Osteocyte (in vitro differentiated cells): Measurements from ENCODE around the gene SFT2D1. TPM values are rescaled to one million over a fixed set of nuclear protein-coding genes. Genes with fewer than 3 reads are reported as not detected.

Experiments
- DNase-seq: peaks from one replicate; pipeline ENCODE4 v3.0.0; 2021; ENCODE audit warnings: mixed read lengths; ENCODE audit not compliant: unreplicated experiment; ENCODE audit errors: extremely low spot score
- H3K27ac Mint-ChIP-seq: one replicate; pipeline ENCODE4 v1.8.0; 2021; ENCODE audit warnings: mild to moderate bottlenecking, mixed read lengths; ENCODE audit not compliant: unreplicated experiment
- H3K27me3 Mint-ChIP-seq: one replicate; pipeline ENCODE4 v1.8.0; 2021; ENCODE audit warnings: mixed read lengths; ENCODE audit not compliant: unreplicated experiment
- H3K36me3 Mint-ChIP-seq: one replicate; pipeline ENCODE4 v1.8.0; 2021; ENCODE audit warnings: mixed read lengths; ENCODE audit not compliant: unreplicated experiment
- H3K4me1 Mint-ChIP-seq: one replicate; pipeline ENCODE4 v1.8.0; 2021; ENCODE audit warnings: mixed read lengths; ENCODE audit not compliant: unreplicated experiment
- H3K4me3 Mint-ChIP-seq: one replicate; pipeline ENCODE4 v1.8.0; 2021; ENCODE audit warnings: mild to moderate bottlenecking, moderate library complexity, mixed read lengths; ENCODE audit not compliant: unreplicated experiment
- H3K9me3 Mint-ChIP-seq: one replicate; pipeline ENCODE4 v1.8.0; 2021; ENCODE audit warnings: mixed read lengths; ENCODE audit not compliant: unreplicated experiment
- CTCF ChIP-seq: fragments of 200-600 bp; sonication (generic); IDR thresholded peaks from 2 replicates; pipeline ENCODE4 v1.5.0; 2021; ENCODE audit warnings: antibody characterized with exemption, mild to moderate bottlenecking, moderate library complexity
- total RNA-seq: library from RNA; stranded (reverse); gene quantifications from 2 replicates; pipeline ENCODE4 v1.2.1, GENCODE V29; 2021

Gene SFT2D1
- total RNA-seq, 1 donor from 2014 or later, result 34.0 TPM

GRCh38 chr6:166381733-166382499, 39.6 kb upstream of the SFT2D1 start:
- Mint-ChIP-seq H3K27me3 (no peaks in the 10 kb centered on the region), H3K36me3 (no peaks in the 10 kb centered on the region), H3K4me1 (peaks cover 16% of the 10 kb centered on the region), H3K9me3 (no peaks in the 10 kb centered on the region), H3K27ac (peak overlapping the region; percentile 60), H3K4me3 (peak overlapping the region; percentile 89)
- no peak for DNase-seq
- peak; percentile 82 for TF ChIP-seq CTCF

- Mint-ChIP-seq H3K27me3 (no peaks in the 10 kb centered on the region), H3K36me3 (no peaks in the 10 kb centered on the region), H3K9me3 (no peaks in the 10 kb centered on the region), H3K27ac (peak overlapping the region; percentile 60), H3K4me1 (peaks cover 16% of the 10 kb centered on the region), H3K4me3 (peak overlapping the region; percentile 89)
- DNase-seq, result no peak
- TF ChIP-seq CTCF, result no peak
Observed at GRCh38 chr6:166381381-166381732, 39.0 kb upstream of the SFT2D1 start.

GRCh38 chr6:166379800-166380199, 37.5 kb upstream of the SFT2D1 start:
- Mint-ChIP-seq H3K9me3 (no peaks in the 10 kb centered on the region), H3K4me3 (no peak overlapping the region), H3K4me1 (peaks cover 16% of the 10 kb centered on the region), H3K27ac (no peak overlapping the region), H3K27me3 (no peaks in the 10 kb centered on the region), H3K36me3 (no peaks in the 10 kb centered on the region)
- TF ChIP-seq CTCF, result no peak
- no peak for DNase-seq

- no peaks in the 10 kb centered on the region for H3K27me3 Mint-ChIP-seq
- no peaks in the 10 kb centered on the region for H3K9me3 Mint-ChIP-seq
- H3K4me1 Mint-ChIP-seq, result peaks cover 15% of the 10 kb centered on the region
- no peak for DNase-seq
- no peak overlapping the region for H3K27ac Mint-ChIP-seq
- H3K36me3 Mint-ChIP-seq, result no peaks in the 10 kb centered on the region
- no peak overlapping the region for H3K4me3 Mint-ChIP-seq
- TF ChIP-seq CTCF, result no peak
Observed at GRCh38 chr6:166379103-166379586, 36.8 kb upstream of the SFT2D1 start.

- H3K27ac Mint-ChIP-seq, result no peak overlapping the region
- no peak overlapping the region for H3K4me3 Mint-ChIP-seq
- H3K4me1 Mint-ChIP-seq, result peaks cover 7% of the 10 kb centered on the region
- no peak for DNase-seq
- no peaks in the 10 kb centered on the region for H3K9me3 Mint-ChIP-seq
- H3K27me3 Mint-ChIP-seq, result no peaks in the 10 kb centered on the region
- no peak for TF ChIP-seq CTCF
- no peaks in the 10 kb centered on the region for H3K36me3 Mint-ChIP-seq
Observed at GRCh38 chr6:166377721-166378120, 35.4 kb upstream of the SFT2D1 start.
